Mucosa of stomach (tissue), 1 donor: Measurements from ENCODE around the gene NR5A2.

ENCODE experiments used
- H3K27me3 ChIP-seq: one replicate; pipeline ENCODE4 v1.7.0; 2013; ENCODE audit warnings: mild to moderate bottlenecking, low read length; ENCODE audit not compliant: control insufficient read depth, insufficient read depth
- H3K36me3 ChIP-seq: one replicate; pipeline ENCODE4 v1.7.0; 2013; ENCODE audit warnings: low read length; ENCODE audit not compliant: control insufficient read depth, insufficient read depth
- H3K4me1 ChIP-seq: one replicate; pipeline ENCODE4 v1.7.0; 2013; ENCODE audit warnings: mild to moderate bottlenecking, low read length; ENCODE audit not compliant: control insufficient read depth, insufficient read depth
- H3K4me3 ChIP-seq: one replicate; pipeline ENCODE4 v1.7.0; 2013; ENCODE audit warnings: low read length
- H3K9ac ChIP-seq: one replicate; pipeline ENCODE4 v1.7.0; 2013; ENCODE audit warnings: mild to moderate bottlenecking, low read length, moderate library complexity
- H3K9me3 ChIP-seq: one replicate; pipeline ENCODE4 v1.7.0; 2013; ENCODE audit warnings: mild to moderate bottlenecking, low read length, moderate library complexity; ENCODE audit not compliant: control insufficient read depth
- donor health status: Pancreatic carcinoma.

Gene NR5A2

GRCh38 chr1:200049810-200050209, 22.3 kb downstream of the NR5A2 start:
- Histone ChIP-seq H3K9ac (no peak overlapping the region), H3K27me3 (peaks cover 5% of the 10 kb centered on the region), H3K36me3 (no peaks in the 10 kb centered on the region), H3K4me1 (no peaks in the 10 kb centered on the region), H3K9me3 (no peaks in the 10 kb centered on the region), H3K4me3 (no peak overlapping the region)

GRCh38 chr1:200051620-200052019, 24.1 kb downstream of the NR5A2 start:
- H3K4me1 ChIP-seq: no peaks in the 10 kb centered on the region
- no peaks in the 10 kb centered on the region for H3K9me3 ChIP-seq
- no peaks in the 10 kb centered on the region for H3K36me3 ChIP-seq
- H3K4me3 ChIP-seq: no peak overlapping the region
- H3K27me3 ChIP-seq: no peaks in the 10 kb centered on the region
- no peak overlapping the region for H3K9ac ChIP-seq

- Histone ChIP-seq H3K4me1 (no peaks in the 10 kb centered on the region), H3K27me3 (no peaks in the 10 kb centered on the region), H3K36me3 (no peaks in the 10 kb centered on the region), H3K9me3 (no peaks in the 10 kb centered on the region), H3K9ac (no peak overlapping the region), H3K4me3 (no peak overlapping the region)
These were observed 25.6 kb downstream of the NR5A2 start for GRCh38 chr1:200053091-200053490.

GRCh38 chr1:200053646-200054045, 26.1 kb downstream of the NR5A2 start:
- no peak overlapping the region for H3K9ac ChIP-seq

GRCh38 chr1:200058341-200058740, 30.8 kb downstream of the NR5A2 start:
- Histone ChIP-seq H3K9ac (no peak overlapping the region), H3K27me3 (no peaks in the 10 kb centered on the region)

More at GRCh38 chr1:200053646-200054045, 26.1 kb downstream of the NR5A2 start:
- no peaks in the 10 kb centered on the region for H3K9me3 ChIP-seq
- no peak overlapping the region for H3K4me3 ChIP-seq
- H3K4me1 ChIP-seq: no peaks in the 10 kb centered on the region
- no peaks in the 10 kb centered on the region for H3K27me3 ChIP-seq
- no peaks in the 10 kb centered on the region for H3K36me3 ChIP-seq

GRCh38 chr1:200062143-200062542, 34.6 kb downstream of the NR5A2 start:
- H3K36me3 ChIP-seq: no peaks in the 10 kb centered on the region
- H3K4me1 ChIP-seq: no peaks in the 10 kb centered on the region
- no peaks in the 10 kb centered on the region for H3K27me3 ChIP-seq
- no peak overlapping the region for H3K9ac ChIP-seq
- no peak overlapping the region for H3K4me3 ChIP-seq
- no peaks in the 10 kb centered on the region for H3K9me3 ChIP-seq

More at GRCh38 chr1:200058341-200058740, 30.8 kb downstream of the NR5A2 start:
- no peaks in the 10 kb centered on the region for H3K36me3 ChIP-seq
- H3K4me3 ChIP-seq: no peak overlapping the region
- no peaks in the 10 kb centered on the region for H3K9me3 ChIP-seq
- no peaks in the 10 kb centered on the region for H3K4me1 ChIP-seq

- Histone ChIP-seq H3K9ac (no peak overlapping the region), H3K4me3 (no peak overlapping the region), H3K4me1 (no peaks in the 10 kb centered on the region), H3K9me3 (no peaks in the 10 kb centered on the region), H3K27me3 (peaks cover 3% of the 10 kb centered on the region), H3K36me3 (no peaks in the 10 kb centered on the region)
These were observed 45.3 kb downstream of the NR5A2 start for GRCh38 chr1:200072636-200073285.

GRCh38 chr1:200073286-200073637, 45.8 kb downstream of the NR5A2 start:
- no peak overlapping the region for H3K9ac ChIP-seq
- H3K4me1 ChIP-seq: no peaks in the 10 kb centered on the region
- H3K36me3 ChIP-seq: no peaks in the 10 kb centered on the region
- H3K27me3 ChIP-seq: peaks cover 3% of the 10 kb centered on the region
- no peaks in the 10 kb centered on the region for H3K9me3 ChIP-seq
- no peak overlapping the region for H3K4me3 ChIP-seq

- peaks cover 3% of the 10 kb centered on the region for H3K27me3 ChIP-seq
- no peaks in the 10 kb centered on the region for H3K4me1 ChIP-seq
- no peak overlapping the region for H3K4me3 ChIP-seq
- no peaks in the 10 kb centered on the region for H3K36me3 ChIP-seq
- H3K9ac ChIP-seq: no peak overlapping the region
- H3K9me3 ChIP-seq: no peaks in the 10 kb centered on the region
These were observed 48.0 kb downstream of the NR5A2 start for GRCh38 chr1:200075522-200075921.

- no peak overlapping the region for H3K9ac ChIP-seq
- no peaks in the 10 kb centered on the region for H3K9me3 ChIP-seq
- no peak overlapping the region for H3K4me3 ChIP-seq
- no peaks in the 10 kb centered on the region for H3K4me1 ChIP-seq
- H3K27me3 ChIP-seq: peaks cover 3% of the 10 kb centered on the region
- no peaks in the 10 kb centered on the region for H3K36me3 ChIP-seq
These were observed 48.5 kb downstream of the NR5A2 start for GRCh38 chr1:200075938-200076546.

- no peaks in the 10 kb centered on the region for H3K9me3 ChIP-seq
- no peaks in the 10 kb centered on the region for H3K27me3 ChIP-seq
- no peak overlapping the region for H3K4me3 ChIP-seq
- H3K4me1 ChIP-seq: no peaks in the 10 kb centered on the region
- H3K36me3 ChIP-seq: no peaks in the 10 kb centered on the region
- H3K9ac ChIP-seq: no peak overlapping the region
These were observed 51.9 kb downstream of the NR5A2 start for GRCh38 chr1:200079232-200079940.

GRCh38 chr1:200081151-200081968, 53.9 kb downstream of the NR5A2 start:
- Histone ChIP-seq H3K4me3 (no peak overlapping the region), H3K36me3 (no peaks in the 10 kb centered on the region), H3K9ac (no peak overlapping the region), H3K4me1 (no peaks in the 10 kb centered on the region), H3K9me3 (no peaks in the 10 kb centered on the region), H3K27me3 (no peaks in the 10 kb centered on the region)
